Astrocyte of the cerebellum (primary cell): ENCODE measurements around the gene RETSAT.
"Not testable (repeated sequence)": the region's sequence is repeated elsewhere in the genome, so short reads cannot be mapped to it uniquely, and the experiment has no call there.

Experiments
- DNase-seq: peaks from one replicate; pipeline ENCODE4 v3.0.0-alpha.2; 2011; ENCODE audit warnings: low read depth
- H3K4me3 ChIP-seq: 2 replicates; pipeline ENCODE4 v1.5.1; 2011; ENCODE audit warnings: mild to moderate bottlenecking, low read depth, low read length, moderate library complexity
- CTCF ChIP-seq: IDR thresholded peaks from 2 replicates; pipeline ENCODE4 v1.5.1; 2012; ENCODE audit warnings: low read length, low read depth, moderate library complexity, mild to moderate bottlenecking; ENCODE audit errors: missing control alignments
- in situ Hi-C: cut with HindIII; loops from 2 replicates; pipeline ENCODE4 v1.10.0; 2017; ENCODE audit warnings: low sequenced_read_pairs

Gene RETSAT

GRCh38 chr2:85340034-85340892, 14.1 kb downstream of the RETSAT start:
- no peak for DNase-seq
- in situ Hi-C loops = no loop called here
- no peak overlapping the region for H3K4me3 ChIP-seq
- no peak for TF ChIP-seq CTCF

GRCh38 chr2:85334928-85335327, 19.4 kb downstream of the RETSAT start:
- no peak overlapping the region for H3K4me3 ChIP-seq
- no peak for TF ChIP-seq CTCF
- in situ Hi-C loops = no loop called here
- no peak for DNase-seq

- in situ Hi-C loops, DNase-seq, H3K4me3 ChIP-seq: not testable (repeated sequence)
Measured at GRCh38 chr2:85333877-85334276, 20.5 kb downstream of the RETSAT start.

- H3K4me3 ChIP-seq = no peak overlapping the region
- in situ Hi-C loops = no loop called here
- no peak for DNase-seq
- no peak for TF ChIP-seq CTCF
Measured at GRCh38 chr2:85330839-85331636, 23.3 kb downstream of the RETSAT start.

- DNase-seq, H3K4me3 ChIP-seq, in situ Hi-C loops: not testable (repeated sequence)
Measured at GRCh38 chr2:85329701-85330100, 24.6 kb downstream of the RETSAT start.

GRCh38 chr2:85329181-85329651, 25.1 kb downstream of the RETSAT start:
- no peak for TF ChIP-seq CTCF
- in situ Hi-C loops = no loop called here
- no peak overlapping the region for H3K4me3 ChIP-seq

GRCh38 chr2:85327822-85328617, 26.3 kb downstream of the RETSAT start, which contains the start of gene TGOLN2:
TSS of gene TGOLN2 (minus strand) at chr2:85327989. CDS start at chr2:85327962, 27 bp downstream.
- no peak for TF ChIP-seq CTCF
- peak within 1 kb of the TSS; percentile 83 for H3K4me3 ChIP-seq
- in situ Hi-C loops = no loop called here
- peak; percentile 66 for DNase-seq

More at GRCh38 chr2:85329181-85329651, 25.1 kb downstream of the RETSAT start:
- no peak for DNase-seq
